ENCODE data around the gene TRIM3.

Gene TRIM3

DNA sequence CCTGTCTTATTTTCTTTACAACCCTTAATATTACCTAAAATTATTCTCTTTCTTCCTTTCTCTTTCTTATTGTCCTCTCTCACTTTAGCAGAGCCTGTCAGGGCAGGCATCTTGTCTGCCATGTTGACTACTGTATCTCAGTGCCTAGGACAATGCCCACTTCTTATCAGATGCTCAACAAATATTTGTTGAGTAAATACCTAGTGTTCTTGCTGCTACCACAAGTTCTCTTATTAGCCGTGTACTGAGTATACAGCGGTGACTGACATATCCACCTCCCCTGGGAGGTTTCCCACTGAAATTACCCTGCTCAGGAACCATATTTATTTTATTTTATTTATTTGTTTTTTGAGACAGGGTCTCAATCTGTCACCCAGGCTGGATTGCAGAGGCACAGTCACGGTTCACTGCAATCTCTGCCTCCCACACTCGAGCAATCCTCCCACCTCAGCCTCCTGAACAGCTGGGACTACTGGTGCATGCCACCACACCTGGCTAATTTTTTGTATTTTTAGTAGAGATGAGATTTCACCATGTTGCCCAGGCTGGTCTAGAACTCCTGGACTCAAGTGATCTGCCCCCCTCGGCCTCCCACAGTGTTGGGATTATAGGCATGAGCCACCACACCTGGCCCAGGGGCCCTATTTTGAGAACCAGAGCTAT is 39.6 kb downstream of the TRIM3 start:
- no peaks in the 10 kb centered on the region for H3K9me3 ChIP-seq (ENCODE audit: low read length)
- H3K4me1 ChIP-seq (ENCODE audit: insufficient read depth, low read length): no peaks in the 10 kb centered on the region
- H3K9ac ChIP-seq (ENCODE audit: low read length): no peak overlapping the region
- no peak overlapping the region for H3K4me3 ChIP-seq (ENCODE audit: low read depth in 1 of 2, low read length in 2 of 2)
- no peak overlapping the region for H3K27ac ChIP-seq (ENCODE audit: low read depth, low read length)
- H3K36me3 ChIP-seq (ENCODE audit: insufficient read depth, low read length): no peaks in the 10 kb centered on the region
- H3K27me3 ChIP-seq (ENCODE audit: control insufficient read depth in 1 of 2, insufficient read depth in 2 of 2, low read length in 2 of 2): no peaks in the 10 kb centered on the region

DNA sequence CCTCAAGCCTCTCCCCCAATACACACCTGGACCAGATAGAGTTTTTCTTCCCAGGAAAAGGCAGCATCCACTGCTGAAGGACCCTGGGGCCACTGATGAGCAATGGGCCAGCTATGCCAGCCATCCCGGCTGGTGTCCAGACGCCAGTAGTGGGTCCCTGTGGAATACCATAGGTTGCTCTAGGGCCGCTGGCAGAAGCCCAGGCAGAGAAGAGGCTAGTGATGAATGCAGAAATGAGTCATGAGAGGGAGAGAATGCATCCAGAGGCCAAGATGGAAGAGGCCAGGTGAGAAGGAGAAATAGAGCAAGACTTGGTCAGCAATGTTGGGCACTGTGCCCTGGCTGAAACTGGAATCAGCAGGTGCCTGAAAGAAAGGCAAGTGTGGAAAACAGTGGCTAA is 41.9 kb downstream of the TRIM3 start:
- no peak overlapping the region for H3K27ac ChIP-seq (ENCODE audit: low read depth, low read length)
- H3K27me3 ChIP-seq (ENCODE audit: control insufficient read depth in 1 of 2, insufficient read depth in 2 of 2, low read length in 2 of 2): no peaks in the 10 kb centered on the region
- no peak overlapping the region for H3K9ac ChIP-seq (ENCODE audit: low read length)
- no peak overlapping the region for H3K4me3 ChIP-seq (ENCODE audit: low read depth in 1 of 2, low read length in 2 of 2)
- no peaks in the 10 kb centered on the region for H3K36me3 ChIP-seq (ENCODE audit: insufficient read depth, low read length)
- H3K9me3 ChIP-seq (ENCODE audit: low read length): no peaks in the 10 kb centered on the region
- H3K4me1 ChIP-seq (ENCODE audit: insufficient read depth, low read length): no peaks in the 10 kb centered on the region

DNA sequence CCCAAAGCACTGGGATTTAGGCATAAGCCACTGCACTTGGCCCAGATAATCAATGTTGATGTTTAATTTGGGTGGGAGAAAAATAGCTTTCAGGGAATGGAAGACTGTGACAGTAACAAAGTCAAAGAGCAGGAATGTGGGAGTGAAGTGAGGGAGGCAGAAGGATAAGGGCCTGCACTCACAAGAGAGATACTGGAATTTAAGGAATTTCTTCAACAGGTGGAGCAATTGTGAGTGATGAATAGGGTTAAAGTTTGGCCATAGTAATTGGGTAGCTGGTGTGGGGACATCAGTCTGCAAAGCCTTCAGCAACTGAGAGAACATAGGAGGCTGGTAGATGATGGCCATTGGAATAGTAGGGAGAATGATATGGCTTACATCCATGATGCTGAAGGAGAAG is 46.2 kb downstream of the TRIM3 start:
- Histone ChIP-seq H3K9ac (ENCODE audit: low read length) (no peak overlapping the region), H3K4me3 (ENCODE audit: low read depth in 1 of 2, low read length in 2 of 2) (no peak overlapping the region), H3K9me3 (ENCODE audit: low read length) (no peaks in the 10 kb centered on the region), H3K36me3 (ENCODE audit: insufficient read depth, low read length) (no peaks in the 10 kb centered on the region), H3K27ac (ENCODE audit: low read depth, low read length) (no peak overlapping the region), H3K4me1 (ENCODE audit: insufficient read depth, low read length) (no peaks in the 10 kb centered on the region), H3K27me3 (ENCODE audit: control insufficient read depth in 1 of 2, insufficient read depth in 2 of 2, low read length in 2 of 2) (no peaks in the 10 kb centered on the region)

DNA sequence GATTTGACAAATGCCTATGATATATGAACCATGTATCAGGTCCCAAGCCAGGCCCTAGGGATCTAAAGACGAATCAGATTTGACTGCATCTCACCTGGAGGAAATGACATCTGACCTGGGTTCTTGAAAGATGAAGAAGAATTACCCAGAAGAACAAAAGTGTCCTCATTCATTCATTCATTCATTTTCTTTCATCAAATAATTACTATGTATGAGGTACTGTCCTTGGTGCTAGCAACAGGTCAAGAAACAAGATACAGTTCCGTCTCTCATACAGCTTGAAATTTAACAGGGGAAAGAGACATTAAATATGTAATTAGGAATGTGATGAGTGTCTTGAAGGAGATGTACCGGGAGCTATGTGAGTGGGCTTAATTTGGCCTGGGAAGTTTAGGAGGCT is 53.1 kb downstream of the TRIM3 start:
- H3K4me3 ChIP-seq (ENCODE audit: low read depth in 1 of 2, low read length in 2 of 2): no peak overlapping the region

DNA sequence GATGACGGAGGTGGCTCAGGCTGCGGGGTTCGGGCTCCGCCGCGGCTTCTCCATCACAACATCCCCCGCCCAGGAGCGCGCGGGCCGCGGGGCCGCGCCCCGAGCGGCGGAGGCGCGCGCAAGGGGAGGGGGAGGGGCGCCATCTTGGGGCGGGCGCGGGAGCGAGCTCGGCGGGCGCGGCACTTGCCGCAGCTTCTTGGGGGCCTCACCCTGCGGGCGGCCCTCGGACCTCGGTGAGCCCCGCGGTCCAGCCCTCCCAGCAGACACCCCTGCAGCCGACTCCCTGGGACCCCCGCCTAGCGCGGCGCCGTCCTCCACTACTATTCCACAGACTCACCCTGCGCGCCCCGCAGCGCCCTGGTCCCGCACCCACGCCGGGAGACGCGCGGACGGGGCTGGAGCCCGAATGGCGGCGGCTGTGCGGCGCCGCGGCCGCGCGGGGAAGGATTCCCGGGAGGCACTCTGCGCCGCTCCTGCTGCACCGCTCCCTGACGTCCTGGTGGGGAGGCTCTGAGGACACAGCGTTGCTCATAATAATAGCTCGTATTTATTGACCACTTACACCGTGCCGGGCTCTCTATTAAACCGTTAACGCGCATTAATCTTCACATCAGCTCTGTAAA is 54.6 kb downstream of the TRIM3 start, which contains the start of gene APBB1:
TSS of gene APBB1 (minus strand) at position 86 of the 623 bp plus-strand sequence. CDS start 7,747 bp downstream, outside the sequence.
- no peaks in the 10 kb centered on the region for H3K36me3 ChIP-seq (ENCODE audit: insufficient read depth, low read length)
- H3K9ac ChIP-seq (ENCODE audit: low read length): peak within 1 kb of the TSS; percentile 55
- peak within 1 kb of the TSS; percentile 52 to 69 for H3K4me3 ChIP-seq (ENCODE audit: low read depth in 1 of 2, low read length in 2 of 2)
- H3K27ac ChIP-seq (ENCODE audit: low read depth, low read length): peak within 1 kb of the TSS; percentile 93
- no peaks in the 10 kb centered on the region for H3K9me3 ChIP-seq (ENCODE audit: low read length)
- H3K27me3 ChIP-seq (ENCODE audit: control insufficient read depth in 1 of 2, insufficient read depth in 2 of 2, low read length in 2 of 2): no peaks in the 10 kb centered on the region
- H3K4me1 ChIP-seq (ENCODE audit: insufficient read depth, low read length): peaks cover 31% of the 10 kb centered on the region

More for the DNA sequence above, 53.1 kb downstream of the TRIM3 start:
- Histone ChIP-seq H3K9me3 (ENCODE audit: low read length) (no peaks in the 10 kb centered on the region), H3K27me3 (ENCODE audit: control insufficient read depth in 1 of 2, insufficient read depth in 2 of 2, low read length in 2 of 2) (no peaks in the 10 kb centered on the region), H3K9ac (ENCODE audit: low read length) (no peak overlapping the region), H3K27ac (ENCODE audit: low read depth, low read length) (no peak overlapping the region), H3K36me3 (ENCODE audit: insufficient read depth, low read length) (no peaks in the 10 kb centered on the region), H3K4me1 (ENCODE audit: insufficient read depth, low read length) (peaks cover 21% of the 10 kb centered on the region)

DNA sequence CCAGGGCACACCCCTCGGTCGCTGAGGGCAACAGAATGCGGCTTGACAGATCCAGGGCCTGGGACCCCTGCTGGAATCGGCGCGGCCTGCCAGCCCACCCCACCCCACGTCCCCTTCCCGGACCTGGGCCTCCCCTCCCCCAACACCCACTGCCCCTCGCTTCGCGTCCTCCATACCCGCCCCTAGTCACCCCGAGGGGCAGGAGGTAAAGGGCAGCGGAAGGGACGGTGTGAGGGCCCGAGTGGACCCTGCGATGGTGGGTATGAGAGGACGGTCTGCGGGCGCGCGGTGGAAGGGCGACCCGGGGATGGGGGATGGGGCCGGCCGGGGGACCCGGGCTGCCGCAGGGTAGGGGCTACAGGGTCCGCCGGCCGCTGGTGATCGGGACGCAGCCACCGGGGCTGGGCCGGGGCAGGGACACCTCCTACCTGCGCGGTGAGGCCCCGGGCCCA is 55.2 kb downstream of the TRIM3 start:
- no peaks in the 10 kb centered on the region for H3K9me3 ChIP-seq (ENCODE audit: low read length)
- H3K4me3 ChIP-seq (ENCODE audit: low read depth in 1 of 2, low read length in 2 of 2): peak overlapping the region; percentile 52 to 69
- H3K27me3 ChIP-seq (ENCODE audit: control insufficient read depth in 1 of 2, insufficient read depth in 2 of 2, low read length in 2 of 2): no peaks in the 10 kb centered on the region
- peak overlapping the region; percentile 87 for H3K27ac ChIP-seq (ENCODE audit: low read depth, low read length)
- peak overlapping the region; percentile 55 for H3K9ac ChIP-seq (ENCODE audit: low read length)
- no peaks in the 10 kb centered on the region for H3K36me3 ChIP-seq (ENCODE audit: insufficient read depth, low read length)
- H3K4me1 ChIP-seq (ENCODE audit: insufficient read depth, low read length): peaks cover 31% of the 10 kb centered on the region

DNA sequence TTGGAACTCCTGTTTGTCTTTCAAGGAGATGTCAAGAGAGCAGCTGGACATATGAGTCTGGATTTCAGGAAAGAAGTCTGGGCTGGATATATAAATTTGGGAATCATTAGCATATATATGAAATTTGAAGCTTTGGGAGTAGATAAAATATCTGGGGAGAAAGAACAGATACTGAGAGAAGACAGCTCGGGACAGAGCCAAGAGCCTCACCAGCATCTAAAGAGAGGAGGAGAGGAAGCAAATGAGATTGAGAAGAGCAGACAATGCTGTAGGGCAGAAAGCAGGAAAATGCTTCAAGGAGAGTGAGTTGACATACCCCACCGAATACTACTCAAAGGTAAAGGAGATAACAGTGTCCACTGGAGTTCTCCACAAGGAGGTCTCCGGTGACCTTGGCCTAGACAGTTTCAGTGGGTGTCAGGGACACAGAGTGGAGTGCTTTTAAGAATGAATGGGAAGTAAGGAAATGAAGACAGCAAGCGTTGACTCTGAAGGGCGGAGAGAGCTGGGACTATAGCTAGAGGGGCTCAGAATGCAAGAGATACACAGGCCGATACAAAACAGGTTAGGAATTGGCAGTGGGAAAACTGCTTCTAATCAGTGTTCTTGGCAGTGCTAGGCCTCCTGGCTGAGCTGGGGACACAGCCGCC is 55.7 kb downstream of the TRIM3 start:
- H3K9ac ChIP-seq (ENCODE audit: low read length): peak overlapping the region; percentile 55
- H3K36me3 ChIP-seq (ENCODE audit: insufficient read depth, low read length): no peaks in the 10 kb centered on the region

DNA sequence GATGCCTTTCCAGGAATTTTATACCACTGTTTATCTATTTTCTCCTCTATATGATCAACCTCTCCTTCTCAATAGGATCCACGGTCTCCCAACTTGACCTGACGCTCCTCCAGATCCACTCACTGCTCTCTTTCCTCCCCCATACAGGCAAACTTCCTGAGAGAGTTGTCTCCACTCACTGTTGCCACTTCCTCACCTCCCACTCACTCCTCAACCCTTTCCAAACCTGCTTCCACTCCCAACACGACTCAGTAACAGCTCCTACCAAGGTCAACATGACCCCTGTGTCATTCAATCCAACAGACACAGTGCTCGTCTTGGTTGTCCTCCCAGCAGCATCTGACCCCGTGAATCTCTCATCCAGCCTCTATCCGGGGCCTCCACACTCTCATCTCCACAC is 57.9 kb downstream of the TRIM3 start:
- H3K27ac ChIP-seq (ENCODE audit: low read depth, low read length): no peak overlapping the region
- H3K36me3 ChIP-seq (ENCODE audit: insufficient read depth, low read length): no peaks in the 10 kb centered on the region
- no peaks in the 10 kb centered on the region for H3K9me3 ChIP-seq (ENCODE audit: low read length)
- peaks cover 31% of the 10 kb centered on the region for H3K4me1 ChIP-seq (ENCODE audit: insufficient read depth, low read length)
- H3K4me3 ChIP-seq (ENCODE audit: low read depth in 1 of 2, low read length in 2 of 2): no peak overlapping the region
- no peak overlapping the region for H3K9ac ChIP-seq (ENCODE audit: low read length)
- no peaks in the 10 kb centered on the region for H3K27me3 ChIP-seq (ENCODE audit: control insufficient read depth in 1 of 2, insufficient read depth in 2 of 2, low read length in 2 of 2)

More for the DNA sequence above, 55.7 kb downstream of the TRIM3 start:
- peak overlapping the region; percentile 87 for H3K27ac ChIP-seq (ENCODE audit: low read depth, low read length)
- peaks cover 31% of the 10 kb centered on the region for H3K4me1 ChIP-seq (ENCODE audit: insufficient read depth, low read length)
- peak overlapping the region; percentile 52 to 69 for H3K4me3 ChIP-seq (ENCODE audit: low read depth in 1 of 2, low read length in 2 of 2)
- no peaks in the 10 kb centered on the region for H3K9me3 ChIP-seq (ENCODE audit: low read length)
- H3K27me3 ChIP-seq (ENCODE audit: control insufficient read depth in 1 of 2, insufficient read depth in 2 of 2, low read length in 2 of 2): no peaks in the 10 kb centered on the region

DNA sequence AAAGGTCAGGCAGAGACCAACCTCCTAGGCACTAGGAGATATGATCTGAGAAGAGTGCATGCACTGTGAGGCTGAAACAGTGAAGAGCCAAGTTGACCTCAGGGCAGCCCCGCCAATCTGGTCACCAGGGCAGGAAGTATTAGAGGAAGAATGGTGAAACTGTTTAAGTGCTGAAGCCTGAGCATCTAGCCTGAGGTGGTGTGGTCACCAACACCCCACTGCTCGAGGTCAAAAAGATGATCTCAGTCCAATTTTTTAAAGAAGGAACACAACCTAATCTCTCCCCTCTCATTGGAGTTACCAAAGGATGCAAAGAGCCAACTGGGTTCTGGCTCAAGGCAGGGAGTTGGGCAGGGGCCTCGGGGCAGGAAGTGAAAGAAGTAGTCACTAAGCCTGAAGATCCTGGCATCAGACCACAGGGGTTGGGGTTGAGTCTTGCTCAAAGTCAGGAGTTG is 58.8 kb downstream of the TRIM3 start:
- no peak overlapping the region for H3K27ac ChIP-seq (ENCODE audit: low read depth, low read length)
- no peaks in the 10 kb centered on the region for H3K9me3 ChIP-seq (ENCODE audit: low read length)
- H3K4me1 ChIP-seq (ENCODE audit: insufficient read depth, low read length): peaks cover 27% of the 10 kb centered on the region
- H3K4me3 ChIP-seq (ENCODE audit: low read depth in 1 of 2, low read length in 2 of 2): no peak overlapping the region
- peaks cover 4% of the 10 kb centered on the region for H3K36me3 ChIP-seq (ENCODE audit: insufficient read depth, low read length)
- no peaks in the 10 kb centered on the region for H3K27me3 ChIP-seq (ENCODE audit: control insufficient read depth in 1 of 2, insufficient read depth in 2 of 2, low read length in 2 of 2)
- no peak overlapping the region for H3K9ac ChIP-seq (ENCODE audit: low read length)

DNA sequence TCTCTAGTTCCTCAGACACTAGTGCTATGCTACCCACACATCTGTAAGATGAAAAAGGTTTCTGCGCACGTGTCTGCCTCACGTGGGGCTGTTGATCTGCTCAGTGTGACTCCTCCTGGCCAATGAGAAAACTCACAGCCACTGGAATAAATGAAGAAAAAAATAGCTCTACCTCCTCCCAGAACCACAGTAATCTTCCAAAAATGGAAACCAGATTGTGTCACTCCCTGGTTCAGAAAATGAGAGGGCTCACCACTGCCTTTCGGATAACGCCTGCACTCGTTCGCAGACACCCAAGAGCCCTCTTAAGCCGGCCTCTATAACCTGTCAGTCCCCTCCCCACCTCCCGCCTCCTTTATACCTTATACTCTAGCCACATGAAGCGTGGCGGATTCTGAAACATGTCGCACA is 59.9 kb downstream of the TRIM3 start:
- H3K9ac ChIP-seq (ENCODE audit: low read length): no peak overlapping the region

DNA sequence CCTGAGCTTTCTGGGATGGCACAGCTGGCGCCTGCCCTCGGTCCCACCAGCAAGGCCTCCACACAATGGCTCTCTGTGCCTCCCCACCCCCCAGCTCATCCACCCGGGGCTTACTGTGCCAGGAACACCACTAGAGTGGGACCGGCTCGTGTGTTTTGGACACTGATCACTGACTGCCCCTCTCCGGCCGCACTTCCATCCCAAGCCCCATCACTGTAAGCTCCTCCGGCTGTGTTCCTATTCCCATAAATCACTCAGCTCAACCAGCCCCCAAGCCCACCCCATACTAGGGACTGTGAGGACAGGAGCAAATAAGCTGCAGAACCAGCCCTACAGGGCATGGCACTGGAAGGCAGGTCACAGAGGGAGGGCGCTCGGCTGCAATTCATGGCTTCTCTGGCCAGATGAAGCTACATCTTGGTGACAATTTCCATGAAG is 62.1 kb downstream of the TRIM3 start:
- H3K27ac ChIP-seq (ENCODE audit: low read depth, low read length): no peak overlapping the region
- H3K4me3 ChIP-seq (ENCODE audit: low read depth in 1 of 2, low read length in 2 of 2): no peak overlapping the region
- no peaks in the 10 kb centered on the region for H3K27me3 ChIP-seq (ENCODE audit: control insufficient read depth in 1 of 2, insufficient read depth in 2 of 2, low read length in 2 of 2)
- H3K36me3 ChIP-seq (ENCODE audit: insufficient read depth, low read length): peaks cover 4% of the 10 kb centered on the region
- H3K4me1 ChIP-seq (ENCODE audit: insufficient read depth, low read length): peaks cover 9% of the 10 kb centered on the region
- no peaks in the 10 kb centered on the region for H3K9me3 ChIP-seq (ENCODE audit: low read length)
- no peak overlapping the region for H3K9ac ChIP-seq (ENCODE audit: low read length)

More for the DNA sequence above, 59.9 kb downstream of the TRIM3 start:
- H3K27me3 ChIP-seq (ENCODE audit: control insufficient read depth in 1 of 2, insufficient read depth in 2 of 2, low read length in 2 of 2): no peaks in the 10 kb centered on the region
- H3K4me3 ChIP-seq (ENCODE audit: low read depth in 1 of 2, low read length in 2 of 2): no peak overlapping the region
- H3K4me1 ChIP-seq (ENCODE audit: insufficient read depth, low read length): peaks cover 23% of the 10 kb centered on the region
- H3K9me3 ChIP-seq (ENCODE audit: low read length): no peaks in the 10 kb centered on the region
- peaks cover 4% of the 10 kb centered on the region for H3K36me3 ChIP-seq (ENCODE audit: insufficient read depth, low read length)
- H3K27ac ChIP-seq (ENCODE audit: low read depth, low read length): no peak overlapping the region
